GM19467 (cell line): ENCODE results near the gene SLC7A8.

Source experiments
- ATAC-seq: cut with Tn5 transposase; IDR thresholded peaks from one replicate; pipeline ENCODE4 v1.9.1; 2021; ENCODE audit warnings: mild to moderate bottlenecking, moderate library complexity; ENCODE audit not compliant: unreplicated experiment

SLC7A8 gene

DNA sequence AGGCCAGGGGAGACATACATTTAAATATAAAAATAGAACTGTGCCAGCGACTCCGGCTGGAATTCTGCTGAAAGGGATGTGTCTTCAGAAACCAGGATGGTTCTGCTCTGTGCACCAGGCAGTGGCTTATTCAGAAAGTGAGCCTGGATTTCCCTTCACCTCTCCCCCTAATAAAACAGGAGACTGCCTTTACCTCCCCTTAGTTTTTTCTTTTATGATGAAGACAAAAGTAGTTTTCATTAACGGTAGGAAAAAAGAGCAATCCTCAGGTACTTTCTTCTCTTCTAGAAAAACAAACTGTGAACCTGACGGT is 346 bp downstream of the SLC7A8 start:
- no peak for ATAC-seq

DNA sequence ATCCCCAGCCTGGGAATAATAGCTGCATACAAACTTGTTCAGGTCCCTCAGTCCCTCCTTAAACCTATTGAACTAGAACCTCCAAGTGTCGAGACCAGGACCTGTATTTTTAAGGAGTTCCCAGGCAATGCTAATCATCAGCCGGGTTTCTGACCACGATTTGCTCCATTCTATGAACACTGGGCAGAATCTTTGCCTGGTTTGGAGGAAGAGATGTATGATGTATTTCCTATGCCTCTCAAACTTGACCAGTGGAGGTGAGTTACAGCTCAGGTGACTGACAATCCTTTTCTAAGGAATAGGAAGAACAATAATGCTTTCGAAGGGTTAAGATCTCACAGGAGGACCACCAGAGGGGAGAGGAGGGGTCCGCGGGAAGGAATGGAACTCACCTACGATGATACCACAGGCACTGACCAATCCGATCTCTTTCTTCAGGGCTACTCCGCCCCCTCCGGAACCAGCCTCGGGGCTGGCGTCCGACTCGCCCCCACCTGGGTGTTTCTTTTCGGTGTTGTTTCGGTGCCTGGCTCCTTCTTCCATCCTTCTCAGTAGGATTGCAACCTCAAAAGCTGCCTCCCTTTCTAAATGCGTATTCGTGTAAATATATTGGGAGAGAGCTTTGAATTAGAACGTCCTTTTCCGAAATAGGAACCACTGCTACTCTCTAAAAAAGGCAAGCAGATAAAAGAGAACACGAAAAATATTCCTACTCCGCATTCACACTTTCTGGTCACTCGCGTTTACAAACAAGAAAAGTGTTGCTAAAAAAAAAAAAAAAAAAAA is 895 bp downstream of the SLC7A8 start:
- ATAC-seq = no peak

DNA sequence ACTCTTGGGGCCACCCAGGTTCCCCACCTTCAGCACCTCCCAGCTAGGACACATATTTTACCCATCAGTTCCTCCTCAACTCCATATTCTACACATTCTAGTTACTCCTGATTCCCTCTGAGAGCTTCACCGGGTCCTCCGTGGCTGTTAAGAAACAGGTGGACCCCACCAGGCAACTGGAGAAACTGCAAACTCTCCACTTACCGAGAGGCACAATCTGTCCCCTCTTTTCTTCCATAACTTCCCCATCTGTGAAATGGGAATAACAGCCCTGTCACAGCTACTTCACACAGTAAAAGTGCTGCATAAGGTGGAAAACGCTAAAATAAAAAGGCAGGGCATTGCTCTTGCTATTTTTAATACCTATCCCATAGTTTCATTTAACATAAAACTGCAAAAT is 1.5 kb downstream of the SLC7A8 start:
- ATAC-seq = no peak

DNA sequence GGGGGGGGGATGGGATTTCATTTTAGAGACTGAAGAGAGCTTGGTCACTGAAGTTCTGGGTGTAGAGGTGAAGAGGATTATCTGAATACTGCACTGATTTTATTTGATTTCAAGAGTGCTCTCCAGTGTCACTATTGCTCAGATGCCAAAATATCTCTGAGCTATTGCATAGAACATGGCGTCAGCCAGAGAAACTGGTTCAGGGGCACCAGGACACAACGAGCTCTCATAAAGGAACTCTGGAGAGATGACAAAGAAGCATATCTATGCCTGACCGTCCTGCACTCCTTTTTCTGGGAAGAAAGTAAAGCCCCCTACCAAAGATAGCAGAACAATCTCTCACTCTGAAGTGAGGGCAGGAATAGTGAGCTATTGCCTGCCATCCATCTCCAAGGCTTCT is 2.0 kb downstream of the SLC7A8 start:
- ATAC-seq = no peak

DNA sequence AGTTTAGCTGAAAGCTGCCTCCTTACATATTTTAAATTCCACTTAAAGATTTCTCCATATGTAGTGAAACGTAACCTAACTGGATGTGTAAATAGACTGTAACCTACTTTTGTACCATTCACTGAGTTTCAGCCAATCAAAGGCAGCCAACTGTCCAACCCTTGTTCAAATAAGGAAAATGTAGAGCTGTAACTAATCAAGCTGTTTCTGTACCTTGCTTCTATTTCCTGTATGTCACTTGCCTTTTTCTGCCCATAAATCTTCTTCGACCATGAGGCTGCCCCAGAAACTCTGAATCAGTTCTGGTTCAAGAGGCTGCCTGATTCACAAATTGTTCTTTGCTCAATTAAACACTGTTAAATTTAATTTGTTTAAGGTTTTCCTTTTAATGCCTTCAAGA is 6.3 kb downstream of the SLC7A8 start:
- ATAC-seq = no peak

DNA sequence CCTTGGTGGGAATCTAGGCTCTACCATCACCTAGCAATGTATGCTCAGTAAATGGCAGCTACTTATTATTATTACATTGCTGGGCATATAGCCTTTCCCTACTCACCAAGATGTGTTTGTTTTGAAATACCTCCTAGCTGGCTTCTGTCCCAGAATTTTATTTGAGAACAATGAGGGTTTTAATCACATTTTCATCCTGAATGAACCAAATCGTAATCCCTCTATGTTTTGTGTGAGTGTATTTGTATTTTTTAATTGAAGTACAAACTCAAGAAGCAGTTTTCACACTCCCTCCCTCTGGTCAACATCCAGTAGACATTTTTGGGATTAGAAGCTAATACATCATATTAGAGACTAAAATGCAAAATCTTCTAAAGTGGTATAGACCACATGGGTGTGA is 7.6 kb downstream of the SLC7A8 start:
- no peak for ATAC-seq

DNA sequence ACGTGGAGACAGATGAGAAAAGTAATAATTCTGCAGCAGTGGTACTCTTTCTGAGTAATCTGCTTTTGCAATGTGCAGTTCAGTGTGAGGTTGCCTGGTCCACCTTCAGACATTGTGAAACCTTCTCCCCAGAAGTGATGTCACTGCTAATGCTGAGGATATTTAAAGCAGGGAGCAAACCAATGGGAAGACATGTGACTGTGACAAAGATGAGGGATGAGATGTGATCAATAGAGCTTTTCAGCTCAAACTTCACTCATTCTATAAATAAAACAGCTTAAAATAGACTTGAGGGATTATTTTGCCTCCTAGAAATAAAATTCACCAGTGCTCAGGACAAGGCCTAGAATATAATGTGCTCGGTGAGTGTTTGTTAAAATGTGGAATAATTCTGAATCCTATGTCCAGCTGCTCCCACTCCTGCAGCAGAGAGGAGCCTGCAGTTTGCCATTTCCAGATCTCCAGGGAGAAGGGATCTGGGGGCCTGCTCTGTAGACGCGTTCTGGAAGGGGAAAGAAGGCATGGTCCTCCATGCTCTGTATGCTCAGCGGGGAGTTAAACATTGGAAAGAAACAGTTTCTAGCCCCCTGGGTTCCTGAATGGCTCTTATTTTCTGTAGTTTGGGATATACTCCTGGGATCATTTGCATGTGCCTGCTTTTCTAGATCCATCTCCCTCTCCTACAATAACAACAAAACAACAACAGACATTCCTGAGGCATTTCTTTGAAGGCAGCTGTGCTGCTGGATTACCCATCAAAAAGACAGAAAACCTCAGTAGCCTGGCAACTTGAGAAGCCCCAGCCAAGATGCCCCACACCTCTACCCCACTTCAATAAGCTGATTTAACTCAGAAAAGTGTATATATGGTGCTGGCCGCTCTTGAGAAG is 8.9 kb downstream of the SLC7A8 start:
- no peak for ATAC-seq

DNA sequence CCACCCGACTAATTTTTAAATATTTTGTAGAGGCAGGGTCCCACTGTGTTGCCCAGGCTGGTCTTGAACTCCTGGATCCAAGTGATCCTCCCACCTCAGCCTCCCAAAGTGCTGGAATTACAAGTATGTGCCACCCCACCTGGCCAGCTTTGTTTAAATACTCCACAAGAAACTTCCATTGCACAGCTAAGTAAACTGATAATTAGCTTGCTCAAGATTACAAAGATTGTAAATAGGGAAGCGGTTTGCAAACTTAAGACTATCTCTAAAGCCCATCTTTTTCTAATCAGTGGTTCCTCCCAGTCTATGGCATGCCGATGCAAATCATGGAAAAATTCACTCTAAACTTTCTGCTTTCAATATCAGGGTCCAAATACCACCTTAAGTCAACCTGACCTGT is 9.7 kb downstream of the SLC7A8 start:
- ATAC-seq = no peak

DNA sequence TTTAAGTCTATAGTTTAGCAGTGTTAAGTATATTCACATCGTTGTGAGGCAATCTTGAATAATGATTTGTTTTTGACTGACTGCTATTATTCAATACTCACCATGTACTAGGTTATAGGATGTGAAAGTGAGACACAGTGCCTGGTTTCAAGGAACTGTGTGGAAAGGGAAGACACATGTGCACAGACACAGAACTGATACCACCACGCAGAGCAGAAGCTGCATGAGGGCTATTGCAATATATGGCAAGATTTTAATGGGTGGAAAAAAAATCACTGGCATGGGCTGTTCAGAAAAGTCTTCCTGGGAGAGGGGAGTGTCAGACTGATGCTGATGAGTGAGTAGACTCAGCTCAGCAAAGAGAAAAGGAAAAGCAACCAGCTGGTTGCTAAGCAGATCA is 10.4 kb downstream of the SLC7A8 start:
- ATAC-seq = no peak

DNA sequence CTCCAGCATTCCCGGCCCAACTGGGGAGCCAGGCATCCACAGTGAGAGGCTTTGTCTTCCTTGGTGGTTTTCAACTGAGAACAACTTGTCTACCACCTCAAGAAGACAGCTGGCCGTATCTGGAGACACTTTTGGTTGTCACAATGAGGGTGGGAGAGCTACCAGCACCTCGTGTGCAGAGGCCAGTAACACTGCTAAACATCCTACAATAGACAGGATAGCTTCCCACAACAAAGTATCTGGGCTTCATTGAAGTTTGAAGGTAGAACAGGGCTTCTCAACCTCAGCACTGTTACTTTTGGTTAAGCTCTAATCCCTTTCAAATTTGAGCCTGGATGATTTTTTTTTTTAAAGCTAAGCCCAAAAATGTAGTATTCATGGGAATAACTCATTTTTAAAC is 10.9 kb downstream of the SLC7A8 start:
- ATAC-seq = no peak

DNA sequence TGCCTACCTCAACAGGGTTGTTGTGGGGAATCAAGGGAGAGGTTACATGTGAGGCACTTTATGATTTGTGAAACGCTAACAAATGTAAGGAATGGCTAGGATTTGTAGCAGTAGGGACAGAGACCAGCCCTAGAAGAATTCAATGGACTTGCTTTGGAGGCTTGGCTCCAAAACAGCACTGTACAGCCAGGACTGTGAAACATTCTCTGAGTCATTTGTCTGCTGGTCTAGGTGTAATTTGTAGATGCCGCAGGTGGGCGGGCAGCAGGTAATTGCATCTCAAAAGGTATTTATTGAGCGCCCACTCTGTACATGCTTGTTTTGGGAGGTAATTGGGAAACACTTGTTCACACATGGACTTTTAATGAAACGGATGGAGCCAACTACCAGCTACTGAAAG is 11.4 kb downstream of the SLC7A8 start:
- ATAC-seq = no peak

DNA sequence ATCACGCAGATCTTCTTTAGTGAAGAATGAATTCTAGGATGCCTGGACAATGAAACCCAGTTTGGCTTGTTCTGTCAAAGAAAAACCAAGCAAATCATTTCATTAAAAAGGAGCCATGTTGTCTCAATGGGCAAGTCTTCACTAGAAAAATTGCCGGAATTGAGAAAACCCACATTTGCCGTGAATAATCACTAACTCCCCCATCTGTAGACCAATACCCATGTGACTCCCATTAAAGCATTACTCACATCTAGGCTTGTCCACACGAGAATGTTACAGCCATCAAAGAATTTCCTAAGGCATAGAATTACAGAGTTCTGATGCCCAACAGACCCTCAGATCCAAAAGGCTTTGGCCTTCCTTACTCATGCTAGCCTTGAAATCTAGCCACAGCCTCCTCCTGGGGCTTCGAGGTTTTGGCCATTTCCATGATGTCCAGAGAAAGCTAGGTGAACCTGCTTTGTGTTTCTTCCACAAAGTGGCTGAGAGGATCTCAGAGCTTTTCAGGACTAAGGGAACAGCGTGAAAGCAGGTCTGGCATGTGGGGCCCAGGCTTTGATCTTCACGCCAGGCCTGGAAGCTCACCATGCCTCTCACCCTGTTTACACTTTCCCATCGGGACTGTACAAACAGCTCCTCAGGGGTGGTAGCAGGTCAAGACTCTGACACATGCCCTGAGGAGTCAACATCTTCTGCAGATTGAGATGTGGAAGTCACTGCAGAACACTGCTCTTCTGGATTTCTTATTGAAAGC is 12.1 kb downstream of the SLC7A8 start:
- ATAC-seq = no peak

DNA sequence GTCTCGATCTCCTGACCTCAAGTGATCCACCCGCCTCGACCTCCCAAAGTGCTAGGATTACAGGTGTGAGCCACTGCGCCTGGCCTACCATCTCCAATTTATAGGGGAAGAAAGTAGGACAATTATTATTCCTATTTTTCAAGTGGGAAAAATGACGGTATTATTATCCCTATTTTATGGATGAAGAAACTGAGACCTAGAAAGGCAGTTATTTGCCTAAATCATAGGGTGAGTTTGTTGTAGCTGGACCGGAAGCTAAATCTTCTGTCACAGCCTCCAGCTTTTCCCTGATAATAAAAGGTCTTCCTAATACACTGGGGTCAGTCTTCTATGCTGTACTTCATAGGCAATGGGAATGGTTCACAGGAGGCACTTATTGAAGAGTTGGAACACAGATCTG is 13.8 kb downstream of the SLC7A8 start:
- no peak for ATAC-seq

DNA sequence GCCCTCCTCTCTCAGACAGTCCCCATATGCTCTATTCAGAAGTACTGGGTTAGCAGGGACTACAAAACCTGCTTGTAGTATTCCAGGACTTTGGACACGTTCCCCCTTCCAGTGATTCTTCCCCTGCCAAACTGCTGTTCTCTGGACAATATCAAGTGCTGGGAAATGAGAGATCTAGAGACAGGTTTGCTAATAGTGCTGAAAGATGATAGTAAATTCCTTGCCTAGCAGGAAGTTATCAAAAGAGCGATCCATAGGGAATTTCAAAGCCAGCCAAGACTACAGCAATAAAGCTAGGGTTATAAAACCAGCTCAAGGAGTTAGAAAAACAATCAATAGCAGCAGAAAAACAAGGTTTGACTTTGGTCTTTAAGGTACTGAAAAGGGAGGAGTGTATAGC is 15.2 kb downstream of the SLC7A8 start:
- no peak for ATAC-seq

DNA sequence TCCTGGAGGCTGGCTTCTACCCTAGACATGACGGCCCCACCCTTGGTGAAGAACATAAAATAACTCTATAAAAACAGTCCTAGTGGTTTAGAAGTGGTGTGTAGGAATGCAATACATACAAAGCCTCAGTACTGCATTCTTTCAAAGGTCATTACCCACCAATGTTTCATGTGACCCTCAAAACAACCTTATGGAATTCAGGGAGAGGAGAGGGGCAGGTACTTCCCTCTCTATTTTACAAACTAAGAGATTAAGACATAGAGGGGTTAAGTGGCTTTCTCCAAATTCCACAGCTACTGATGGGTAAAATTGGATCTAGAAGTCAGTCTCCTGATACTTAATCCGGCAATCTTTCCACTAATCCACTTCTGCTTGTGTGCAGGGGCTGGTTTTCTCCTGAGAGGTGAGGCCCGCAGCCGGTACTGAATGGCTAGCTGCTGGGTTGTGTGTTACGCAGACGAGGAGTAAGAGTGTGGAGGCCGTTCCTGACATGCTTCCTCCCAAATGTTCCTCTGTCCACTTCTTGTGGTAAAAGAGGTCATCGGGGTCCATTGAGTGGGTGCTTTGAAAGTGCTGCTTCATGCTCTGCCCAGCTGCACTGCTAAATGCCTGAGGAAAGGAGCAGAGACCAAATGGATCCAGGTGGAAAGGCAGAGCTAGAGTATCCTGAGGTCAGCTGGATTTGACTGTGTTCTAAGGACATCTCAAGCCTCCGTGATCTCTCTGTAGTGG is 16.2 kb downstream of the SLC7A8 start:
- ATAC-seq = no peak

DNA sequence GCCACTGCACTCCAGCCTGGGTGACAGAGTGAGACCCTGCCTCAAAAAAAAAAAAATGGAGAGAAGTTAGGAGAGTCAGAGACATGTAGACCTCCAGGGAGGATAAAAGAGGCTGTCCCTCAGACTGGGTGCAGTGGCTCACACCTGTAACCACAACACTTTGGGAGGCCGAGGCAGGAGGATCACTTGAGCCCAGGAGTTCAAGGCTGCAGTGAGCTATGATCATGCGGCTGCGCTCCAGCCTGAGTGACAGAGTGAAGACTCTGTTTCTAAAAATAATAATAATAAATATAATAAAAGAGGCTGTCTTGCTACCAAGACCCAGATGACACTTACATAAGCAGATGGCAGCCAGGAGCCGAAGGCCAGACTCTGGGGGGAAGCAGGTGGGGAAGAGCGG is 18.5 kb downstream of the SLC7A8 start:
- no peak for ATAC-seq

DNA sequence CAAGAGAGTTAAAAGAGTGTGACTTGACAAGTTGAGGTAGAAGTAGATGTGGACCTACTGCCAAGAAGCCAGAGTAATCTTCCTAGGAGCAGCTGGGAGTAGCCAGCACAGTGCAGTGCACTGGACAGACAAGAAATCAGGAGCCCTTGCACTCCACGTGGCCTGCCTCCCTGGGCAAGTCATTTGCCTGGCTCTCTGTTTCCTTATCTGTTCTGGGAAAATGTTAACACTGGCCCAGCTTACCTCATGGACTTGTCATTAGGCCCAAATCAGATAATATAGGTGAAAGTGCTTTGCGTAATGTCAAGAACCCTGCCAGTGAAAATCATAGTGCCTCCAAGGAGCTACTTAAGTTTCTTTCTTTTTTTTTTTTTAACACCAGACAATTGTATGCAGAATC is 19.2 kb downstream of the SLC7A8 start:
- no peak for ATAC-seq

DNA sequence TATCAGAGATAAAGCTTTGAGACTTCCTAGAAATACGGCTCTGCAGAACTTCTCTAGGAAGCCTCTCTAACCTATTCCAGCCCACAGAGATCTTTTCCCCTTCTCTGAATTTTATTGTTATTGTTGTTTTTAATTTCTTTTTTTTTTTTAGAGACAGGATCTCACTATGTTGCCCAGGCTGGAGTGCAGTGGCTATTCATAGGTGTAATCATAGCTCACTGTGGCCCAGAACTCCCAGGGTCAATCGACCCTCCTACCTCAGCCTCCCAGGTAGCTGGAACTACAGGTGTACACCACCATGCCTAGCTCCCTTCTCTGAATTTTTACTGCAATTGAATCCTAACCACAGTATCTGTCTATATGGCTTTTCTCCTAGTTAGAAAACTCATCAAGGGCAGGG is 19.6 kb downstream of the SLC7A8 start:
- ATAC-seq = no peak

DNA sequence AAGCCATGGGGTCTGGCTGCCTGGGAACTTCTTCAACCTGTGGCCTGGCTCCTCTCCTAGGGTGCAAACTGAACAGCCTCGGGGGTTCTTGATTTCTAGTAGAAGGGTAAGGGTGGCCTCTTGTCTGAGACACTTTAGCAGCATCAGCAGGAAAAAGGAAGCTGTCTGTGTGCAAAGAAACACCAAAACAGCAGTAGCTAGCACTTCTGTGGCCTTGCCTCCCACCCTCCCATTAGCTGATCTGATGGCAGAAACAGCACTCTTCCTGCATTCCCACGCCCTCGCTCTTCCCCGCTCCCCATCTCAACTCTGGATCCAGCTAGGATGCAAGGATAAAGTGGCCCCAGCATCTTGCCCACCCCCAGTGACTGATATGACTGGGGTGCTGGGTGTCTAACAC is 20.7 kb downstream of the SLC7A8 start:
- no peak for ATAC-seq

DNA sequence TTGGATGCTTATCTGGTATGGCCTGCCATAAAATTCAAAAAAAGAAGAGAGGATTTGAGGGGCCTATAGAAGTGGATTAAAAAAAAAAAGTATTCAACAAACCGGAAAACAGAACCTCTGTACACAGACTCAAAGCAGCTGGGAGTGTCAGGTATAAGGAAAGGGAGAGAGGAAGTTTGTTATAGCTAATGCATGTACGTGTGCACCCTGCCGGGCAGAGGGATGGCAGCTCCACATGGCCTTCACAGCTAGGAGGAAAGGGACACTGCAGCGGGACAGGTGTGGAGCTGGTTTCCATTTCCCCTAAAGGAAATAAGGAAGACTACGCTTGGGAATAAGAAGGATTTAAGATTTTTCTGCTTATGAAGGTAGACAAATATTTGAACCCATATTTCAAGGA is 21.5 kb downstream of the SLC7A8 start:
- ATAC-seq = no peak

DNA sequence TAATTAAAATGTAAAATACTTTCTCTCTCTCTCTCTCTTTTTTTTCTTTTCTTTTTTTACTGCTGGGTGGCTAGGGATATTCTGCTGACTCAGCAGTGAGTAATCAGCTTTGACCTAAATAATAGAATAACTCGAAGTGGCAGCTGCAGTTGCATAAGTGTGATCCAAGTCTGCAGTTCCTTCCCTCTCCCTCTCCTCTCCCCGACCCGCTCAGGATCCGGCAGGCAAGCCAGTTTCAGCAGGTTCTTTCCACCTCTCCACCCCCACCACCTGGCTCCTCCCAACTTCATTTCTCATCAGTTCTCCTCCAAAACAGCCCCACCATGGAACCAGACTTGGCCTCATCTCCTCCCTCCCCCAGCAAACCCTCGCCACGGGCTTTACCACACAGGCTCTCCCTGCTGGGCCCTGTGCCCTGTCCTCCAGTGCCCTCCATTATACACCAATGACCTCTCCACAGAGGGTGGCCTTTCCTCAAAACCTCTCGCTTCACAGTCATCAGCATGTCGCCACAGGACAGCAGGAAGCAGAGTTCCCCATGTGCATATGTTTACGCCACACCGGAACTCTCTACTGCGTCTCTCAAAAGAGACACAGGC is 22.4 kb downstream of the SLC7A8 start:
- no peak for ATAC-seq
